GM20000 (cell line): ENCODE results near the gene MAPKAPK5.

ENCODE experiments used
- DNase-seq: peaks from one replicate; pipeline ENCODE4 v3.0.0; 2012; ENCODE audit warnings: low spot score
- TF ChIP-seq, protein P1 (sequence below): IDR thresholded peaks from 2 replicates; pipeline ENCODE4 v1.5.1; 2012; ENCODE audit warnings: mild to moderate bottlenecking, control low read depth; ENCODE audit errors: extremely low read depth, missing control alignments

Gene MAPKAPK5

DNA sequence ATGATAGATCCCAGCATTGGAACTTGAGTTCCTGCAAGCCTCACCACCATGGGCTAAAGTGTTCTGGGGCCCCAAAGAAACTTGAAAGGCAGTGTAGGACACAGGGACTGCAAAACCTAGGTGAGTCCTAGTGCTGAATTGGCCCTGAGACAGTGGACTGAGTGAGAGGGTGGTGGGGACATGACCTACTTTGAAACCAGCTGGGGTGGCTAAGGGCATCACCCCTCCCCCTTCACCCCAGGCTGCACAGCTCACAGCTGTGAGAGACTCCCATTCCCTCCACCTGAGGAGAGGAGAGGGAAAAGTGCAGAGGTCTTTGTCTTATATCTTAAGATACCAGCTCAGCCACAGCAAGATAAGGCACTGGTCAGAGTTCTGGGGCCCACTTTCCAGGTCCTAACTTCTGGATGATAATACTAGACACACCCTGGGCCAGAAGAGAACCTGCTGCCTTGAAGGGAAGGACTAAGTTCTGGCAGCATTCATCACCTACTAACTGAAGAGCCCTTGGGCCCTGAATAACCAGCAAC lies 62.5 kb downstream of the MAPKAPK5 start:
- TF ChIP-seq, protein P1, sequence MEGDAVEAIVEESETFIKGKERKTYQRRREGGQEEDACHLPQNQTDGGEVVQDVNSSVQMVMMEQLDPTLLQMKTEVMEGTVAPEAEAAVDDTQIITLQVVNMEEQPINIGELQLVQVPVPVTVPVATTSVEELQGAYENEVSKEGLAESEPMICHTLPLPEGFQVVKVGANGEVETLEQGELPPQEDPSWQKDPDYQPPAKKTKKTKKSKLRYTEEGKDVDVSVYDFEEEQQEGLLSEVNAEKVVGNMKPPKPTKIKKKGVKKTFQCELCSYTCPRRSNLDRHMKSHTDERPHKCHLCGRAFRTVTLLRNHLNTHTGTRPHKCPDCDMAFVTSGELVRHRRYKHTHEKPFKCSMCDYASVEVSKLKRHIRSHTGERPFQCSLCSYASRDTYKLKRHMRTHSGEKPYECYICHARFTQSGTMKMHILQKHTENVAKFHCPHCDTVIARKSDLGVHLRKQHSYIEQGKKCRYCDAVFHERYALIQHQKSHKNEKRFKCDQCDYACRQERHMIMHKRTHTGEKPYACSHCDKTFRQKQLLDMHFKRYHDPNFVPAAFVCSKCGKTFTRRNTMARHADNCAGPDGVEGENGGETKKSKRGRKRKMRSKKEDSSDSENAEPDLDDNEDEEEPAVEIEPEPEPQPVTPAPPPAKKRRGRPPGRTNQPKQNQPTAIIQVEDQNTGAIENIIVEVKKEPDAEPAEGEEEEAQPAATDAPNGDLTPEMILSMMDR: no peak
- no peak for DNase-seq

DNA sequence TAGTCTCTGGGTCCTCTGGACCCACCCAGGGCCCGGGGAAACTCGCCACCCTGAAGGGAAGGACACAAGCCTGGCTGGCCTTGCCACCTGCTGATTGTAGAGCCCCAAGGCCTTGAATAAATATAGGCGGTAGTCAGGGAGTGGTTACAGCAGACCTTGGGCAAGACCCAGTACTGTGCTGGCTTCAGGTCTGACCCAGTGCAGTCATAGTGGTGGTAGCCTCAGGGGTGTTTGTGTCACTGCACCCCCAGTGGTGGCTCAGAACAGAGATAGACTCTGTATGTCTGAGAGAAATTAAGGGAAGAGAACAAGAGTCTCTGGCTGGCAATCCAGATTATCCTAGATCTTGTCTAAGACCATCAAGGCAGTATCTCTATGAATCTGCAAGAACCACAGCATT lies 63.5 kb downstream of the MAPKAPK5 start:
- TF ChIP-seq, protein P1: no peak
- no peak for DNase-seq

DNA sequence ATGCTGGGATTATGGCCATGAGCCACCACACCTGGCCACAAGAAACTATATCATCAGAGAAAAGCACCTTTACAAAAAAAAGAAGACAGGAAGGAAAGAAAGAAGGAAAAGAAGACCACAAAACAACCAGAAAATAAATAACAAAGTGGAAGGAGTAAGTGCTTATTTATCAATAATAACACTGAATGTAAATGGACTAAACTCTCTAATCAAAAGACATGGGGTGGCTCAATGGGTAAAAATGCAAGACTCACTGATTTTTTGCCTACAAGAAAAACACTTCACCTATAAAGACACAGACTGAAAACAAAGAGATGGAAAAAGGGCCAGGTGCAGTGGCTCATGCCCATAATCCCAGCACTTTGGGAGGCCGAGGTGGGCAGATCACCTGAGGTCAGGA lies 65.7 kb downstream of the MAPKAPK5 start:
- TF ChIP-seq, protein P1: no peak
- DNase-seq: no peak

DNA sequence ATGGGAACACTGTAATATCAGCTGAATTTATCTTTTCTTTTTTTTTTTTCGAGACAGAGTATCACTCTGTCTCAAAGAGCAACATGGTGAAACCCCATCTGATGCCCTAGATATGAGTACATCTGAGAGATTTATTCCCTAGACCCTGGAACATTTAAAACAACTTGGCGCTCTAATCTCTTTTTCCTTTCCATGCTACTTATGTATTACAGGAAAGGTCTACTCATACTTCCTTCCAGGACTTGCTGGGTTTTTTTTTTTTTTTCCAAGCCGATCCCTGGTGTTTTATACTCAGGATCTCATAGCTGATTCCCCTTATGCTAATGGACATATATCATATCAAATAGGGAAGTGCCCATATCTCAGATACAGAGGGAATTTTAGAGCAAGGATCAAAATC lies 83.1 kb downstream of the MAPKAPK5 start:
- TF ChIP-seq, protein P1: no peak

DNA sequence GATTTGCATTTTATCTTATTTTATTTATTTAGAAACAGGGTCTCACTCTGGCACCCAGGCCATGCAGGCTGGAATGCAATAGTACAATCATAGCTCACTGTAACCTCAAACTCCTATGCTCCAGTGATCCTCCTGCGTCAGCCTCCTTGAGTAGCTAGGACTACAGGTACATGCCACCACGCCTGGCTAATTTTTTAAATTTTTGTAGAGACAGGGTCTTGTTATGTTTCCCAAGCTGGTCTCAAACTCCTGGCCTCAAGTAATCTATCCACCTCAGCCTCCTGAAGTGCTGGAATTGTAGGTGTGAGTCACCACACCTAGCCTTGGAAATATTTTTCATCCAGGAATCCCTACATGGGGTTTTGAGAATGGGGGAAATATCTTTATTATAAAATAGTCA lies 84.6 kb downstream of the MAPKAPK5 start:
- TF ChIP-seq, protein P1: no peak
- no peak for DNase-seq

More for the DNA sequence above, 83.1 kb downstream of the MAPKAPK5 start:
- DNase-seq: no peak

DNA sequence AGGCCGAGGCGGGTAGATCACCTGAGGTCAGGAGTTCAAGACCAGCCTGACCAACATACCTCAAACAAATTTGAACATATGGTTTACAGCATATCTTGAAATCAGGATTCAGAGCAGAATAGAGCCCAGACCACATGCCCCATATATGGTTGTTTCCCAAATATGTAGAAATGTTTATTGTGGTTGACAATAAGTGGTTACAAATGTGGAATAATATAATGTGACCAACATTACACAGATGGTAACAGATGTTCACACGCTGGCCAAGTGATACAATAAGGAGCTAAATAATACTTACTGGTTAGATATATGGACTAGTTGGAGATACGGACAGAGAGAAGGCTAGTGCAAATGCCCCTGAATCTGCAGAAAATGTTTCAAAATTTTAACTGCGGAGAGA lies 85.3 kb downstream of the MAPKAPK5 start:
- no peak for DNase-seq
- TF ChIP-seq, protein P1: no peak

DNA sequence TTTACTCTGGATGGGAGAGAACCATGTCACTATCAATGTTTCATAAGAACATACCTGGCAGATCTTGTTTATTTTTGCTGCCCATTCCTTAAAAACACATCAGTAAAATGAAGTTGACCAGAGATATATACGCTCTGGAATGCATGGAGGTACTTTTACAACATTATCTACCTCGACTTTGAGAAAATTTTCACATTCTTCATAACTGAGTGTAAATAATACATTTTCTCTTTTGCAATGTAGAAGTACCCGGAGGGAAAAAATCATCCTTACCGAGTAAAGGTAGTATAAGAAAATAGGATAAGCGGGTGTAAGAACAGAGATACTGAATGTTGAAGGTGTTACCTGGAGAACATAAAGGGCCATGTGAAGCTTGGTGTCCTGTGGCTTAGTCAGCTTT lies 90.2 kb downstream of the MAPKAPK5 start:
- TF ChIP-seq, protein P1: no peak

More for the DNA sequence above, 90.2 kb downstream of the MAPKAPK5 start:
- no peak for DNase-seq
